Sigmoid colon (tissue), 4 donors: Measurements from ENCODE around the gene HADHB.

ENCODE experiments used
- EP300 ChIP-seq, 4 donors: sonication (generic); formaldehyde crosslinking; IDR thresholded peaks; one replicate each; pipeline ENCODE4 v1.6.1; 2017; ENCODE audit warnings: antibody characterized with exemption in 4 of 4
- POLR2A ChIP-seq, 2 donors: fragments of 450-650 bp; IDR thresholded peaks; one replicate each; pipeline ENCODE4 v1.6.1; 2016; ENCODE audit warnings: antibody characterized with exemption in 2 of 2, mild to moderate bottlenecking in 2 of 2, moderate library complexity in 2 of 2
- TF ChIP-seq, protein P1 (sequence below), 4 experiments: fragments of 450-650 bp in 3 of 4; fragments of 200-600 bp in 1 of 4; IDR thresholded peaks; one replicate each; pipeline ENCODE4 v1.5.1; 2016 to 2019; ENCODE audit warnings: antibody characterized with exemption in 4 of 4, mild to moderate bottlenecking in 3 of 4, moderate library complexity in 2 of 4

GRCh38 chr2:26238311-26238958, 6.3 kb upstream of the HADHB start:
- TF ChIP-seq POLR2A (IDR thresholded peaks at IDR 0.05) (no peak), EP300 (IDR thresholded peaks at IDR 0.05) (no peak)
- TF ChIP-seq, protein P1, sequence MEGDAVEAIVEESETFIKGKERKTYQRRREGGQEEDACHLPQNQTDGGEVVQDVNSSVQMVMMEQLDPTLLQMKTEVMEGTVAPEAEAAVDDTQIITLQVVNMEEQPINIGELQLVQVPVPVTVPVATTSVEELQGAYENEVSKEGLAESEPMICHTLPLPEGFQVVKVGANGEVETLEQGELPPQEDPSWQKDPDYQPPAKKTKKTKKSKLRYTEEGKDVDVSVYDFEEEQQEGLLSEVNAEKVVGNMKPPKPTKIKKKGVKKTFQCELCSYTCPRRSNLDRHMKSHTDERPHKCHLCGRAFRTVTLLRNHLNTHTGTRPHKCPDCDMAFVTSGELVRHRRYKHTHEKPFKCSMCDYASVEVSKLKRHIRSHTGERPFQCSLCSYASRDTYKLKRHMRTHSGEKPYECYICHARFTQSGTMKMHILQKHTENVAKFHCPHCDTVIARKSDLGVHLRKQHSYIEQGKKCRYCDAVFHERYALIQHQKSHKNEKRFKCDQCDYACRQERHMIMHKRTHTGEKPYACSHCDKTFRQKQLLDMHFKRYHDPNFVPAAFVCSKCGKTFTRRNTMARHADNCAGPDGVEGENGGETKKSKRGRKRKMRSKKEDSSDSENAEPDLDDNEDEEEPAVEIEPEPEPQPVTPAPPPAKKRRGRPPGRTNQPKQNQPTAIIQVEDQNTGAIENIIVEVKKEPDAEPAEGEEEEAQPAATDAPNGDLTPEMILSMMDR (IDR thresholded peaks at IDR 0.05) = no peak
